Endothelial cell of umbilical vein (primary cell): Measurements from ENCODE around the gene HGFAC.

Source experiments
- EZH2 ChIP-seq: IDR thresholded peaks from 2 replicates; pipeline ENCODE4 v1.6.1; 2012; ENCODE audit warnings: borderline replicate concordance, low read depth, mild to moderate bottlenecking, moderate library complexity, low read length, inconsistent platforms; ENCODE audit not compliant: severe bottlenecking
- GATA2 ChIP-seq: IDR thresholded peaks from 2 replicates; pipeline ENCODE4 v1.7.0; 2011; ENCODE audit warnings: low read depth, mild to moderate bottlenecking, moderate library complexity, mixed read lengths, low read length; ENCODE audit not compliant: insufficient read length, insufficient read depth
- JUN ChIP-seq: IDR thresholded peaks from 2 replicates; pipeline ENCODE4 v1.6.1; 2011; ENCODE audit warnings: borderline replicate concordance, low read depth; ENCODE audit not compliant: insufficient read length, insufficient read depth
- MYC ChIP-seq: IDR thresholded peaks from one replicate; pipeline ENCODE4 v1.6.1; 2011; ENCODE audit warnings: mild to moderate bottlenecking, low read depth, low read length
- POLR2A ChIP-seq: IDR thresholded peaks from 2 replicates; pipeline ENCODE4 v1.6.1; 2012; ENCODE audit warnings: low read depth, mild to moderate bottlenecking, control low read depth, low read length
- POLR2AphosphoS5 ChIP-seq: IDR thresholded peaks from 2 replicates; pipeline ENCODE4 v1.6.1; 2012; ENCODE audit warnings: low read depth, mild to moderate bottlenecking, control low read depth, low read length, moderate library complexity; ENCODE audit not compliant: insufficient read depth
- TF ChIP-seq, protein P1 (sequence below), 2 donors: IDR thresholded peaks; 1 replicate in 1 of 2; 2 replicates in 1 of 2; pipeline ENCODE4 v1.5.1; 2011; ENCODE audit warnings: low read length in 2 of 2, mild to moderate bottlenecking in 2 of 2, moderate library complexity in 2 of 2, control low read depth in 1 of 2, inconsistent platforms in 1 of 2, low read depth in 1 of 2; ENCODE audit not compliant: insufficient read depth in 1 of 2; ENCODE audit errors: extremely low read depth in 1 of 2

GRCh38 chr4:3473996-3474765 lies 32.4 kb downstream of the HGFAC start:
- TF ChIP-seq EZH2 (no peak), GATA2 (no peak), POLR2AphosphoS5 (no peak), POLR2A (no peak), JUN (no peak), MYC (no peak)
- TF ChIP-seq, protein P1, sequence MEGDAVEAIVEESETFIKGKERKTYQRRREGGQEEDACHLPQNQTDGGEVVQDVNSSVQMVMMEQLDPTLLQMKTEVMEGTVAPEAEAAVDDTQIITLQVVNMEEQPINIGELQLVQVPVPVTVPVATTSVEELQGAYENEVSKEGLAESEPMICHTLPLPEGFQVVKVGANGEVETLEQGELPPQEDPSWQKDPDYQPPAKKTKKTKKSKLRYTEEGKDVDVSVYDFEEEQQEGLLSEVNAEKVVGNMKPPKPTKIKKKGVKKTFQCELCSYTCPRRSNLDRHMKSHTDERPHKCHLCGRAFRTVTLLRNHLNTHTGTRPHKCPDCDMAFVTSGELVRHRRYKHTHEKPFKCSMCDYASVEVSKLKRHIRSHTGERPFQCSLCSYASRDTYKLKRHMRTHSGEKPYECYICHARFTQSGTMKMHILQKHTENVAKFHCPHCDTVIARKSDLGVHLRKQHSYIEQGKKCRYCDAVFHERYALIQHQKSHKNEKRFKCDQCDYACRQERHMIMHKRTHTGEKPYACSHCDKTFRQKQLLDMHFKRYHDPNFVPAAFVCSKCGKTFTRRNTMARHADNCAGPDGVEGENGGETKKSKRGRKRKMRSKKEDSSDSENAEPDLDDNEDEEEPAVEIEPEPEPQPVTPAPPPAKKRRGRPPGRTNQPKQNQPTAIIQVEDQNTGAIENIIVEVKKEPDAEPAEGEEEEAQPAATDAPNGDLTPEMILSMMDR (IDR thresholded peaks at IDR 0.05; ENCODE audit: extremely low read depth in 1 of 2, insufficient read depth in 1 of 2, low read depth in 1 of 2, low read length in 2 of 2) = no peak
